BLaER1 treated with 17β-estradiol and CSF1 and Interleukin-3, amounts not matched to agents 10 nM and 100 nM (cell line): ENCODE data around the gene JAZF1.

Experiments used
- H3K27ac ChIP-seq, 11 experiments: shearing (Covaris generic); formaldehyde crosslinking; 2 replicates each; pipeline ENCODE4 v1.8.1; 2022
- H3K27me3 ChIP-seq, 11 experiments: shearing (Covaris generic); formaldehyde crosslinking; 2 replicates each; pipeline ENCODE4 v1.8.1; 2022
- H3K36me3 ChIP-seq, 11 experiments: shearing (Covaris generic); formaldehyde crosslinking; 2 replicates each; pipeline ENCODE4 v1.8.1; 2022
- H3K4me1 ChIP-seq, 10 experiments: shearing (Covaris generic); formaldehyde crosslinking; 2 replicates each; pipeline ENCODE4 v1.8.1; 2022
- H3K4me2 ChIP-seq, 11 experiments: shearing (Covaris generic); formaldehyde crosslinking; 2 replicates each; pipeline ENCODE4 v1.8.1; 2022
- H3K4me3 ChIP-seq, 10 experiments: shearing (Covaris generic); formaldehyde crosslinking; 2 replicates each; pipeline ENCODE4 v1.8.1; 2022
- H3K9ac ChIP-seq, 11 experiments: shearing (Covaris generic); formaldehyde crosslinking; 2 replicates each; pipeline ENCODE4 v1.8.1; 2022
- H3K9me3 ChIP-seq, 11 experiments: shearing (Covaris generic); formaldehyde crosslinking; replicated peaks in 1 of 11; 2 replicates each; pipeline ENCODE4 v1.8.1; 2022
- H4K20me1 ChIP-seq, 11 experiments: shearing (Covaris generic); formaldehyde crosslinking; 2 replicates each; pipeline ENCODE4 v1.8.1; 2022
- Cebpa-rat ChIP-seq, 11 experiments: shearing (Covaris generic); IDR thresholded peaks; 2 replicates each; pipeline ENCODE4 v1.8.1; 2022

JAZF1 gene

DNA sequence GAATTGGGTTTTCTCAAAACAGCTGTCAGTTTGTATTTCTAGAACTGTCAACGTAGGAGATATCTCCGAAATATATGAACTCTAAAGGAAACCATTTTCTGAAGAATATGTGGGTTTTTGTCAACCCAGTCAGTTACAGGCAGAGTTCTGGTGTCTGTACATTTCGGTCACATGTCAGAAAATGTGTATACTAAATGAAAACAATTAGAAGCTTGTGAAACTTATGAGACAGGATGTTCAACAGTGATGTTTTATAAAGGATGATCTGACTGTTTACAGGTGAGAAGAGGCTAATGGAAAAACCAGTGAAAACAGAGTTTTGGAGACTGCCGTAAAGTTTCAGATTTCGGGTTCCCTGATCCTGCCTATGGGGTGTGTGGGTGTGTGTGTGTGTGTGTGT lies 6.2 kb downstream of the JAZF1 start:
- H3K27ac ChIP-seq = no peak overlapping the region
- H3K4me3 ChIP-seq = no peak overlapping the region
- peaks cover 0 to 12% (median 0%) of the 10 kb centered on the region in 11 experiments; a peak in 5 of 22 replicates for H3K36me3 ChIP-seq
- no peaks in the 10 kb centered on the region for H3K27me3 ChIP-seq
- H3K4me1 ChIP-seq = peaks cover 20 to 71% (median 39%) of the 10 kb centered on the region in 10 experiments
- H3K4me2 ChIP-seq = no peak overlapping the region
- no peak for TF ChIP-seq Cebpa-rat (IDR thresholded peaks at IDR 0.05)
- peaks cover 4 to 73% (median 14%) of the 10 kb centered on the region in 11 experiments; a peak in 17 of 22 replicates for H4K20me1 ChIP-seq
- H3K9ac ChIP-seq = no peak overlapping the region
- H3K9me3 ChIP-seq = no peaks in the 10 kb centered on the region

- Histone ChIP-seq H3K36me3 (peaks cover 0 to 17% (median 0%) of the 10 kb centered on the region in 11 experiments; a peak in 5 of 22 replicates), H3K4me2 (no peak overlapping the region), H3K4me3 (no peak overlapping the region), H3K27me3 (no peaks in the 10 kb centered on the region), H3K9me3 (no peaks in the 10 kb centered on the region), H4K20me1 (peaks cover 1 to 74% (median 14%) of the 10 kb centered on the region in 11 experiments; a peak in 16 of 22 replicates), H3K27ac (no peak overlapping the region), H3K9ac (no peak overlapping the region), H3K4me1 (peaks cover 14 to 71% (median 34%) of the 10 kb centered on the region in 10 experiments)
- no peak for TF ChIP-seq Cebpa-rat (IDR thresholded peaks at IDR 0.05)
Observed at GRCh38 chr7:28173531-28173930, 7.1 kb downstream of the JAZF1 start.

DNA sequence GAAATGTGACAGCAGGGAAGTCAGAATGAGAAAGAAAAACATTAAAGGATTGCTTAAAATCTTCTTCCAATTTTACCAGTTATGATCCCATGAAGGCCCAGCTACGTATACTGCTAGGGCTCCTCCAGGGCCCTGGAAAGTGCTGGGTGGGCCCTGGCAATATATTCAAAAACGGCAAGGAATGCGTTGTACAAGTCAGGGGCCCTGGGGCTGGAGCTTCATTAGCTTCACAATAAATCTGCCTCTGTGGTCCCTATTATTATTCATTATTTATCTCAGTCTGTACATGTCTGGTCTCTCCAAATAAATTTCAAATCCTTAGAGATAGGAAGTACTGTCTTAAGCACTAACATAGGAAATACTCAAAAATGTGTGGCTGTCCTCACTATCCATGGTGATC lies 7.6 kb downstream of the JAZF1 start:
- Histone ChIP-seq H3K36me3 (peaks cover 0 to 17% (median 0%) of the 10 kb centered on the region in 11 experiments; a peak in 5 of 22 replicates), H3K4me2 (peak overlapping the region in 3 of 11 experiments; percentile 33 to 54 (median 49); a peak in 3 of 22 replicates), H3K4me3 (no peak overlapping the region), H3K9me3 (no peaks in the 10 kb centered on the region), H3K4me1 (peaks cover 18 to 71% (median 36%) of the 10 kb centered on the region in 10 experiments), H3K27me3 (no peaks in the 10 kb centered on the region), H3K27ac (no peak overlapping the region), H3K9ac (no peak overlapping the region), H4K20me1 (peaks cover 0 to 73% (median 14%) of the 10 kb centered on the region in 11 experiments; a peak in 15 of 22 replicates)
- TF ChIP-seq Cebpa-rat (IDR thresholded peaks at IDR 0.05) = no peak

DNA sequence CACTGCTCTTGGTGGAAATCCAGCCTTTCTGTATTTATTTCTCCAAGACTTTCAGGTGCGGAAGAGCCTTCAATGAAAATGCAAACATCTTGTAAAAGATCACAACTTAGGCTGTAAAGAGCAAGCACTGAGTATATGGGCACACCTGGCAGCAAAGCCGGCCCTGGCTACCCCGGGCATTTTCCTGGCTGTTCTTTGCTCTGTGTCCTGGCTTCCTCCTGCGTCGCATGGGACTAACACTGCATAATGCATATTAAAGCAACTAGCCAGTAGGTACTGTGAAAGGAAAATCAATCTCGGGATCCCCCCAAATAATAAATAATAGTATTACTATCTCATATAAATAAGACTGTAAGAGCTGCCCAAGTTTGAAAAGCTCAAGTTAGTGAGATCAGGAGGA lies 9.9 kb downstream of the JAZF1 start:
- no peak overlapping the region for H3K27ac ChIP-seq
- H3K4me1 ChIP-seq = peaks cover 31 to 71% (median 48%) of the 10 kb centered on the region in 10 experiments
- no peak overlapping the region for H3K9ac ChIP-seq
- no peaks in the 10 kb centered on the region for H3K9me3 ChIP-seq
- TF ChIP-seq Cebpa-rat (IDR thresholded peaks at IDR 0.05) = no peak
- H4K20me1 ChIP-seq = peaks cover 0 to 69% (median 9%) of the 10 kb centered on the region in 11 experiments; a peak in 13 of 22 replicates
- peaks cover 0 to 17% (median 0%) of the 10 kb centered on the region in 11 experiments; a peak in 5 of 22 replicates for H3K36me3 ChIP-seq
- H3K27me3 ChIP-seq = no peaks in the 10 kb centered on the region
- H3K4me2 ChIP-seq = no peak overlapping the region; a peak in 1 of 22 replicates
- no peak overlapping the region for H3K4me3 ChIP-seq

DNA sequence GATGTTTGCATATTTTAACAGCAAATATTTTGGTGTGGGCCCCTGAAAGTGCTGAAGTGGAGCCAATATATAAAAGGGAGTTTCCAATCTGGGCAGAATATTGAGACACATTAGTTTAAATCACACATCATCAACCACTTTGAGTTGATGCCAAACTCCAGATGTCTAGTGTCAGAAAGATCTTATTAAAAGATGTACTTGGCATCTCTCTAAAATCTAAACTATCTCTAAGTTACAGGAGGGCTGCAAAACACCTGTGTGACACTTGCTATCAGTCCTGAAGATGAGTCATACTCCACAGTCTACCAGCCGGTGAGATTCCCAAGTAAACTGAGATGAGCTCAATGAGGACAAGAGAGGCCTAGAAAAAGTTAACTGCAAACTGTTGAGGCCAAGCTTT lies 11.4 kb downstream of the JAZF1 start:
- H3K27ac ChIP-seq = no peak overlapping the region
- H4K20me1 ChIP-seq = peaks cover 0 to 66% (median 0%) of the 10 kb centered on the region in 11 experiments; a peak in 9 of 22 replicates
- H3K4me3 ChIP-seq = no peak overlapping the region
- H3K36me3 ChIP-seq = peaks cover 0 to 12% (median 0%) of the 10 kb centered on the region in 11 experiments; a peak in 5 of 22 replicates
- H3K9ac ChIP-seq = no peak overlapping the region
- peaks cover 44 to 77% (median 61%) of the 10 kb centered on the region in 10 experiments for H3K4me1 ChIP-seq
- H3K4me2 ChIP-seq = no peak overlapping the region; a peak in 1 of 22 replicates
- no peaks in the 10 kb centered on the region for H3K9me3 ChIP-seq
- TF ChIP-seq Cebpa-rat (IDR thresholded peaks at IDR 0.05) = no peak
- no peaks in the 10 kb centered on the region for H3K27me3 ChIP-seq

DNA sequence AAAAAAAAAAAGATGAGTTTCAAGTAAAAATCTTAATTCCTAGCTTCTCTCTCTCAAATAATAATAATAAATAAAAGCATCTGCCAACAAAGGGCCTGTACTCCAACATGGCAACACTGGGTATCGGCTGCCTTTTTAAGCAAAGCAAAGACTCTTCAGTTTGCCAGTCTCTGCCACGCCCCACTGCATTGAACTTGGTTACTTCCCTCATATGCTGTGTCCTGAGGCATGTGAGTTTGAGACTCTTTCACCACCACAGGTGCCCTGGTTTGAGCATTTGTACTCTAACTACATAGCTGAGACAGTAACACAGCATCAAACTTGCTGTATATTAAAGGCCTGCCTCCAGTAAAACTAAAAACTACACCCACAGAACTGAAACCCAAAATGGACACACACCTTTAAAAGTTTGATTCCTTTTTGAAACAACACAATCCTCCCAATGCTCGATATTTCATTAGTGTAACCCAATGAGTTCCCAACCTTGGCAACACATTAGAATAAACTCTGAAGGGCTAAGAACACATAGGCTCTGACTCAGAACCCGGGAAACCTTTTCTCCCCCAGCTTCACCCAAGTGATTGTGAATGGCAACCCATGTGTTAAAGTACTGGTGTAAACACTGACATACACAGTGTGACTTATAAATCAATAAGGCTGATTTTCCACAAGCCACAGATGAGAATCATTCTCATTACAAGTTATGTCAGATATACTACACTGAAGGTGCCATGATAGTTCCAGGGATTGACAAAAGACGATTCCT lies 12.0 kb downstream of the JAZF1 start:
- Histone ChIP-seq H3K9ac (no peak overlapping the region), H4K20me1 (peaks cover 0 to 60% (median 0%) of the 10 kb centered on the region in 11 experiments; a peak in 9 of 22 replicates), H3K36me3 (peaks cover 0 to 17% (median 0%) of the 10 kb centered on the region in 11 experiments; a peak in 5 of 22 replicates), H3K4me1 (peaks cover 44 to 83% (median 65%) of the 10 kb centered on the region in 10 experiments), H3K27me3 (no peaks in the 10 kb centered on the region), H3K4me2 (peak overlapping the region in 8 of 11 experiments; percentile 4 to 64 (median 28); a peak in 13 of 22 replicates), H3K9me3 (no peaks in the 10 kb centered on the region), H3K4me3 (no peak overlapping the region), H3K27ac (0 out of 22 replicates have a peak overlapping the region, but pooled peaks of 1 of the 11 experiments have one; percentile 1)
- no peak for TF ChIP-seq Cebpa-rat (IDR thresholded peaks at IDR 0.05)

DNA sequence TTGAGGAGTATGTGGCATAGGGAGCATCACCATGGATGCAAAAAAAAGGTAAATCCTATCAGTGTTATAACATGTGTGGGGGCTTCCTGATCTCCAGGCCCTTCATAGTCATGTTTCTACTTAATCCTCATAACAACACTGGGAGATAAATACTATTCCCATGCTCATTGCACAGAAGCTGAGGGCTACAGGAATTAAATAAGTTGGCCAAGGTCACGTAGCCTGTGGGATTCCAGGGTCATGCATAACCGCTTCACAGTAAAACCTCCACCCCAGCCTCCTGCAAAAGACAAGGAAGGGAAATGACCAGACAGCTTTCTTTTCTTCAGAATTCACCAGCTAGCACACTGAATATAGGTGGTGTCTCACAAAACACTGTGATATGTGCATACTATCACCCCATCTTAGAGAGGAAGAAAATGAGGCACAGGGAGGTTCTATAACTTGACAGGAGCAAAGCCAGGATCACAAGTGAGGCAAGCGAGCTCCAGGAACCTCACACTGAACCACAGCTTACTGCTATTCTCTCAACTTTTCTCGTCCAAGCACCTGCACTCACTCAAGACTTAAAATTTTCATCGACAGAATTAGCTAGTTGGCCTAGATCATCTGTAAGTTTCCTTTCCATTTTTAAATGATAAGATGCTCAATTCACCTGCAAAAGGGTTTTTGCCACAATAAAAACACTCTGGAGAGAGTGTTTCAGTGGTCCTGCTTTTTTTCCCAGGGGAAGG lies 13.4 kb downstream of the JAZF1 start:
- Histone ChIP-seq H4K20me1 (peaks cover 0 to 49% (median 0%) of the 10 kb centered on the region in 11 experiments; a peak in 7 of 22 replicates), H3K9ac (no peak overlapping the region; a peak in 1 of 22 replicates), H3K4me2 (peak overlapping the region in 10 of 11 experiments; percentile 1 to 73 (median 45); a peak in 16 of 22 replicates), H3K27me3 (no peaks in the 10 kb centered on the region), H3K4me1 (peaks cover 45 to 77% (median 65%) of the 10 kb centered on the region in 10 experiments), H3K9me3 (no peaks in the 10 kb centered on the region), H3K27ac (peak overlapping the region in 1 of 11 experiments; percentile 69; a peak in 2 of 22 replicates), H3K36me3 (peaks cover 0 to 30% (median 0%) of the 10 kb centered on the region in 11 experiments; a peak in 5 of 22 replicates), H3K4me3 (no peak overlapping the region)
- no peak for TF ChIP-seq Cebpa-rat (IDR thresholded peaks at IDR 0.05)

GRCh38 chr7:28165961-28166955 lies 14.3 kb downstream of the JAZF1 start:
- Histone ChIP-seq H3K27me3 (no peaks in the 10 kb centered on the region), H3K4me1 (peaks cover 45 to 77% (median 65%) of the 10 kb centered on the region in 10 experiments), H3K9me3 (no peaks in the 10 kb centered on the region), H3K36me3 (peaks cover 0 to 38% (median 0%) of the 10 kb centered on the region in 11 experiments; a peak in 5 of 22 replicates), H4K20me1 (peaks cover 0 to 42% (median 0%) of the 10 kb centered on the region in 11 experiments; a peak in 7 of 22 replicates), H3K4me2 (peak overlapping the region; percentile 45 to 79 (median 64); a peak in 20 of 22 replicates), H3K9ac (peak overlapping the region in 2 of 11 experiments; percentile 5 to 24; a peak in 2 of 22 replicates), H3K4me3 (no peak overlapping the region), H3K27ac (peak overlapping the region in 8 of 11 experiments; percentile 9 to 69 (median 45); a peak in 12 of 22 replicates)
- no peak for TF ChIP-seq Cebpa-rat (IDR thresholded peaks at IDR 0.05)
